Measurements from ENCODE around the gene SLC66A2. TPM values are rescaled to one million over a fixed set of nuclear protein-coding genes. Genes with fewer than 3 reads are reported as not detected.
A peak's percentile ranks its signal among the peaks of the same experiment; 100 is the strongest.

The SLC66A2 gene
- total and polyA plus RNA-seq, 2 of the 13 experiments (the other 11 are each of a cell fraction or from before 2014, with no cell fraction given) = 33.5 to 41.9 TPM

GRCh38 chr18:79933765-79934164 lies 17.7 kb downstream of the SLC66A2 start (continued):
- no peak for TF ChIP-seq ETS1 (CRISPR knock-in tag; IDR thresholded peaks at IDR 0.05)
- TF ChIP-seq DR1 (CRISPR knock-in tag; IDR thresholded peaks at IDR 0.05) = no peak
- TF ChIP-seq MNT (IDR thresholded peaks at IDR 0.05) = peak; percentile 77
- peak; percentile 59; the same call in 1 of the 2 replicates for TF ChIP-seq GATAD1 (CRISPR knock-in tag; IDR thresholded peaks at IDR 0.05)
- no peak for TF ChIP-seq BCL3 (CRISPR knock-in tag; IDR thresholded peaks at IDR 0.05)
- no peak for TF ChIP-seq ZNF484 (CRISPR knock-in tag; IDR thresholded peaks at IDR 0.05; ENCODE audit: borderline replicate concordance, low read depth)
- TF ChIP-seq ZNF276 (CRISPR knock-in tag; IDR thresholded peaks at IDR 0.05; ENCODE audit: low read depth) = no peak
- TF ChIP-seq FOXP4 (CRISPR knock-in tag; IDR thresholded peaks at IDR 0.05) = peak; percentile 16; the same call in 1 of the 2 replicates
- TF ChIP-seq ZNF260 (CRISPR knock-in tag; IDR thresholded peaks at IDR 0.05; ENCODE audit: borderline replicate concordance, low read depth) = no peak
- no peak for TF ChIP-seq NR3C1 (CRISPR knock-in tag; IDR thresholded peaks at IDR 0.05)
- no peak for TF ChIP-seq IRX3 (CRISPR knock-in tag; IDR thresholded peaks at IDR 0.05; ENCODE audit: borderline replicate concordance, low read depth)
- 0 out of 2 replicates have a peak, but pooled peaks have one; percentile 26 for TF ChIP-seq ZBTB7B (CRISPR knock-in tag; IDR thresholded peaks at IDR 0.05)
- no peak for TF ChIP-seq ZNF362 (CRISPR knock-in tag; IDR thresholded peaks at IDR 0.05; ENCODE audit: borderline replicate concordance)
- no peak for TF ChIP-seq ZNF431 (CRISPR knock-in tag; IDR thresholded peaks at IDR 0.05; ENCODE audit: borderline replicate concordance, low read depth)
- no peak for TF ChIP-seq GABPA (IDR thresholded peaks at IDR 0.05; ENCODE audit: low read depth, low read length)
- peak; percentile 42; the same call in 1 of the 2 replicates for TF ChIP-seq GABPA (CRISPR knock-in tag; IDR thresholded peaks at IDR 0.05; ENCODE audit: low read depth)
- peak; percentile 40 for TF ChIP-seq XRCC5 (optimal IDR thresholded peaks at IDR 0.05; ENCODE audit: low read length)
- TF ChIP-seq STAG1 (CRISPR knock-in tag; IDR thresholded peaks at IDR 0.05) = peak; percentile 90
- TF ChIP-seq TEAD3 (CRISPR knock-in tag; optimal IDR thresholded peaks at IDR 0.05; ENCODE audit: borderline replicate concordance) = peak; percentile 92
- 0 out of 2 replicates have a peak, but pooled peaks have one; percentile 38 for TF ChIP-seq MED1 (CRISPR knock-in tag; IDR thresholded peaks at IDR 0.05)
- no peak for TF ChIP-seq ZNF7 (CRISPR knock-in tag; IDR thresholded peaks at IDR 0.05)
- no peak for TF ChIP-seq ZFP41 (CRISPR knock-in tag; IDR thresholded peaks at IDR 0.05; ENCODE audit: borderline replicate concordance)
